HCEC 1CT (cell line): Measurements from ENCODE around the gene MAP2K1.
"Not testable (repeated sequence)": the region's sequence is repeated elsewhere in the genome, so short reads cannot be mapped to it uniquely, and the experiment has no call there.

Source experiments
- DNase-seq: peaks from one replicate; pipeline ENCODE4 v3.0.0-alpha.2; 2017

Gene MAP2K1

DNA sequence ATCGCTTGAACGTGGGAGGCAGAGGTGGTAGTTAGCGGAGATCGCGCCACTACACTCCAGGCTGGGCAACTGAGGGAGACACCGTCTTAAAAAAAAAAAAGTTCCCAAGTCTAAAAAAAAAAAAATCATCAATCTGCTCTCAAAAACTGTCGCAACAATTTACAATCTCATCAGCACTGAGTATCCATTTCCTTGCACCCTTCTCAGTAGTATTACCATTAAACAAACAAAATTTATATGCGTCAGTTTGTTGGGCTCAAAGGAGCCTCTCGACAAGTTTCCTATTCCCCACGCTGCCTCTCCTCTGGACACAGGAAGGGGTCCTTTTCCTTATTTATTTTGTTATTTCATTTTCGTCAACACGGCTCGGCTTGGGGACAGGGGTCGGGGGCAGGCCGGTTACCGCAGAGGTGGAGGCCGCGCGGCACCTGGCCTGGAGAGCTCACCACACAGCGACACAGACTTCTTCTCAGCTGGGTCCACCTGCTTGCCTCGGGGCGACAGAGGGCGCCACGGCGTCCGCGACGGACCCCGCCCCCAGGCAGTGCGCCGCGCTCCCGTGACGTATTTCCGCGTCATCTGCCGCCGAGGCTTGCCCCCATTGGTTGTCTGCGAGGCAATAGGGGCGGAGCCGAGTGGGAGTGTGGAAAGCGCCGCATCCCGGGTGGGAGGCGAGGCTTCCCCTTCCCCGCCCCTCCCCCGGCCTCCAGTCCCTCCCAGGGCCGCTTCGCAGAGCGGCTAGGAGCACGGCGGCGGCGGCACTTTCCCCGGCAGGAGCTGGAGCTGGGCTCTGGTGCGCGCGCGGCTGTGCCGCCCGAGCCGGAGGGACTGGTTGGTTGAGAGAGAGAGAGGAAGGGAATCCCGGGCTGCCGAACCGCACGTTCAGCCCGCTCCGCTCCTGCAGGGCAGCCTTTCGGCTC, at the start of gene MAP2K1:
Gene MAP2K1 (plus strand): TSS at position 709 of the 920 bp plus-strand sequence. CDS start 436 bp downstream, outside the sequence.
- DNase-seq = peak; percentile 96

DNA sequence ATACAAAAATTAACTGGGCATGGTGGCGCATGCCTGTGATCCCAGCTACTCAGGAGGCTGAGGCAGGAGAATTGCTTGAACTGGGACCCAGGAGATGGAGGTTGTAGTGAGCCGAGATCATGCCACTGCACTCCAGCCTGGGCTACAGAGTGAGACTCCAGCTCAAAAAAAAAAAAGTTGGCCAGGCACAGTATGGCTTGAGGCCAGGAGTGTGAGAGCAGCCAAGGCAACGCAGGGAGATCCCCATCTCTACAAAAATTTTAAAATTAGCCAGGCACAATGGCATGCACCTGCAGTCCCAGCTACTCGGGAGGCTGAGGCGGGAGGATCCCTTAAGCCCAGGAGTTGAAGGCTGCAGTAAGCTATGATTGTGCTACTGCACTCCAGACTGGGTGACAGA, 38.2 kb upstream of the MAP2K1 start:
- DNase-seq = not testable (repeated sequence)

DNA sequence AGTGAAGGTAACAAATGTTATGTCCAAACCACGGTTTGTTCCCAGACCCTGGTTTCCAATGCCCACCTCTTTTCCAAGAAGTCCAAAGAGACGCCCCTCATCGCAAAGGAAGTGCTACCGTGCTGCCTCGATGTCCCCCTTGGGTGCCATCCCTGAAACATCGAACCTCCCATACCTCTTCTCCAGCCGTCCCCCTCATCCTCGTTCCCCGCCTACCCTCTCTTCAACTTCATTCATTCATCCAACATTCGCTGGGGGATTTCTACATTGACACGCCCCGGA, 30.7 kb upstream of the MAP2K1 start:
- no peak for DNase-seq

DNA sequence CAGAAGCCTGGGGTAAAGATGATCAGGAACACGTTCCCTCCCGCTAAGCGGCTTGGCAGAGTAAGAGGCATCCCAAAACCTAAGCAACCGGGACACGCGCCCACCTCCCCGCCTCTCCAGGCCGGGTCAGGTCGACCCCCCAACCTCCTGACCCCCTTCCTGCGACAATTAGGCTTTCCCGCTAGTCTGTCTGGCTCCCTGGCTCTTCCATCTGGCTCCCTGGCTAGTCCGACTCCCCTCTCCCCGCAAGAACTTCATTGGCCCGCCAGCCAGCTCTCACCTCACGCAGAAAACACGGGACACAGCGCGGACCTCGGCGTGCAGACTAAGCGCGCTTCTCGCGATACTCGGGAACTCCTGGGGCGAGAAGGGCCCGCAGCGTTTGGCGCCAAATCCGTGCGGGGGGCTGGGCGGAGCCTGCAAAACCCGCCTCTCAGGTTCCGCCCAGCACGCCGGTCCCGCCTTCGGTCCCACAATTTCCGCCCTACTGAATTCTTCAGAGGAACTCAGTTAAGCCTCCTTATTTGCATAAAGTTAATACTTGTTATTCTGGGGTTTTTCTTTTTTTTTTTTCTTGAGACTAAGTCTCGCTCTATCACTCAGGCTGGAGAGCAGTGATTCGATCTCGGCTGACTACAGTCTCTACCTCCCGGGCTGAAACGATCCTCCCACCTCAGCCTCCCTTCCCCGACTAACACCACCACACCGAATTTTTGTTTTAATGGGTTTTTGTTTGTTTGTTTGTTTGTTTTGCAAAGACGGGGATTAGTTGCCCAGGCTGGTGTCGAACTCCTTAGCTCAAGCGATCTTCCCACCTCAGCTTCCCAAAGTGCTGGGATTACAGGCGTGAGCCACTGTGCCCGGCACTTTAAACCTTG, 30.1 kb upstream of the MAP2K1 start, which contains the start of gene TIPIN:
Gene TIPIN (minus strand): TSS at position 327 of the 878 bp plus-strand sequence. CDS start 3,738 bp downstream, outside the sequence.
- DNase-seq = peak; percentile 96

DNA sequence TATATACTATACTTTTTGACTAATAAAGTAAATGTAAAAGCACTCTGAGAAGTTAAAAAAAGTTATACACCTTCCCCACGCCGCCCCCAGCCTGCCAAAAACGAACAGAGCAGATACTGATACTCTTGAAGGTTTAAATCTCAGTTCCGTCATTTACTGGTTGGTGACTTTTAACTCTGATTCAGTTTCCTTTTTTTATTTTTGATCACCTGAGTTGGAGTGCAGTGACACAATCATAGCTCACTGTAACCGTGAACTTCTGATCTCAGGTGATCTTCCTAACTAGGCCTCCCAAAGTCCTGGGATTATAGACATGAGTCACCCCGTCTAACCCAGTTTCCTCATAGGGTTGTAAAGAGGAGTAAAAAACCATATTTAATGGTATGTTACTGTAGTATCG, 27.0 kb upstream of the MAP2K1 start:
- DNase-seq = no peak

DNA sequence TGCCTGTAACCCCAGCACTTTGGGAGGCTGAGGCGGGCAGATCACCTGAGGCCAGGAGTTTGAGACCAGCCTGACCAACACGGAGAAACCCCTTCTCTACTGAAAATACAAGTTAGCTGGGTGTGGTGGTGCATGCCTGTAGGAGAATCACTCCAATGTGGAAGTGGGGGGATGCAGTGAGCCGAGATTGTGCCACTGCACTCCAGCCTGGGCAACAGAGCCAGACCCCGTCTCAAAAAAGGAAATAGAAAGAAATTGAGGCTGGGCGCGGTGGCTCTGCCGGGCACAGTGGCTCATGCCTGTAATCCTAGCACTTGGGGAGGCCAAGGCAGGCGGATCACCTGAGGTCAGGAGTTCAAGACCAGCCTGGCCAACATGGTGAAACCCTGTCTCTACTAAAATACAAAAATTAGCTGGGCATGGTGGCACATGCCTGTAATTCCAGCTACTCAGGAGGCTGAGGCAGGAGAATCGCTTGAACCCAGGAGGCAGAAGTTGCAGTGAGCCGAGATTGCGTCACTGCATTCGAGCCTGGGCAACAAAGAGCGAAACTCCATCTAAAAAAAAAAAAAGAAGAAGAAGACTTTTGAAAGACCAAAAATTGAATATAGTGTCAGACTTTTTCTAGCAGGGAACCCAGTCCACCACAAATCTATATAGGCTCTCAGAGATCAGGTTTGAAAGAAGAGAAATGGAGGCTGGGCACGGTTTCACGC, 24.8 kb upstream of the MAP2K1 start:
- DNase-seq = not testable (repeated sequence)

DNA sequence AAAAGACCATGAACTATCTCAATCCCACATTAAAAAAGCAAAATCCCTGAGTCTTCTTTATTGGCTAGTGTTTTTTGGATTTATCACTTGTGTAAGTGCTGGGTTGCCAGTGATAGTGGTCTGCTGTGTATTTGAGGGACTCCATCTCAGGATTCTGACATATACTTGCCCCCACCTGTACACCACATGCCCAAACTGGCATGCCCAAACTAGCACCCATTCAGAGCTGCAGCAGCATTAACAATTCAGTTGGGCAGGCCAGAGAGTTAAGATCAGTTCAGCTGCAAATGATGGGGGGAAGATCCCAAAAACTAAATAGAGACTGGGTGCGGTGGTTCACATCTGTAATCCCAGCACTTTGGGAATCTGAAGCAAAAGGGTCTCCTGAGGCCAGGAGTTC, 23.9 kb upstream of the MAP2K1 start:
- no peak for DNase-seq

DNA sequence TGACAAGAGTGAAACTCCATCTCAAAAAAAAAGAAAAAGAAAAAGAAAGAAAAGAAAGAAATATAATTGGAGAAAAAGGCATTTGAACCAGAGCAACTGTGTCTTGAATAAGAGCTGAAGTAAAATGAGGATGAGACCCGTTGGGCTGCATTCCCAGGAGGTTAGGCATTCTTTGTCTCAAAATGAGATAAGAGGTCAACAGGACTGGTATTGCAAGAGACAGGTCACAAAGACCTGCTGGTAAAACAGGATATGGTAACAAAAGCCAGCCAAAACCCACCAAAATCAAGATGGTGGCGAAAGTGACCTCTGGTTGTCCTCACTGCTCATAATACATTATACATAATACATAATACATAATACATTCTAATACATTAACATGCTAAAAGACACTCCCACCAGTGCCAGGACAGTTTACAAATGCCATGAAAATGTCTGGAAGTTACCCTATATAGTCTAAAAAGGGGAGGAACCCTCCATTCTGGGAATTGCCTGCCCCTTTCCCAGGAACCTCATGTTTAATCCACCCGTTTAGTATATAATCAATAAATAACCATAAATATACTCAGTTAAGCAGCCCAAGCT, 21.7 kb upstream of the MAP2K1 start:
- DNase-seq = no peak

DNA sequence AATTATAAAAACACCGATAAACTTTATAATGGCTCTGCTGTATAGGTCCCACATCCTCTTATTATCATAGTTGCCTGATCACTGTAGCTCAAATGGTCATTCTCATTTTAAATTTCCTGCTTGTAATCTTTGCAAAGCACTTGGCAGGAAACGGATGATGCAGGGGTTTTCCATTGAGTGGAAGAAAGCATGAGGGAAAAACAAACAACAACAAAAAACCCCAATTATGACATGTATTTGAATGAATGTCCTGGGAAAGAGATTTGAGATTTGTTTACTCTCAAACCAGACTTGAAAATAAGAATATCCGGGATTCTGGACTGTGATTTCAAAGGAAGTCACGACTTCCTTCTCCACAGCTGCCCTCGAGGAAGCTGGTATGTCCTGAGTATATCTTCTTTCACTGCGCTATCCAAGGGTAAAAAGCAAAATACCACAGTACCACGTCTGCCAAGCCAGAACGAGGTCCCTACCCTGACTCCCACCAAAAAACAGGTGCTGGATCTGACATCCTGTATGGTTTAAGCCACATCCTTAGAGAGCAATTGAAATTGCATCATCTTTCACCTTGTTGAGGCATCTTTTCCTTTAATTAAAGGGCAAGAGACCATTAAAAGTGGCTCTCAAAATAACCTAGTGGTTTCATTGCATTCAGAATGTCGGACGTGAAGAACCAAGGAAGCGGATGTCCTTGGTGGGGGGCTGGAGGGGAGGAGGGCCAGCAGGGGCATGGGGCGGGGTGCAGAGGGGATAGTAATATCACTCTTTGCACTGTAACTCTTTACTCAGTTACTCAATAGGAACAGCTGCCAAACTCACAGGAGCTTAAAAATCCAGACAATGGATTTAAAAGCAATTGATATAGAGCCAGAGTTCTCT, 16.7 kb upstream of the MAP2K1 start:
- DNase-seq = no peak

DNA sequence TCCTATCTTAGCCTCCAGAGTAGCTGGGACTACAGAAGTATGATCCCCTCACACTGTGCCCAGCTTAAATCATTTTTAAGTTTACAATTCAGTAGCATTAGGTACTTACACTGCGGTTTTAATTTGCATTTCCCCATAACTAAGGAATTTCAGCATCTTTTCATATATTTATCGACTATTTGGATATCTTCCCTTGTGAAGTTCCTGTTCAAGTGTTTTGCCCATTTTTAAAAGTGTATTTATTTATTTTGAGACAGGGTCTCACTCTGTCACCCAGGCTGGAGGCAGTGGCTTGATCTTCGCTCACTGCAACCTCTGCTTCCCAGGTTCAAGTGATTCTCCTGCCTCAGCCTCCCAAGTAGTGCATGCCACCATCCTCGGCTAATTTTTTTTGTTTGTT, 12.5 kb upstream of the MAP2K1 start:
- no peak for DNase-seq

DNA sequence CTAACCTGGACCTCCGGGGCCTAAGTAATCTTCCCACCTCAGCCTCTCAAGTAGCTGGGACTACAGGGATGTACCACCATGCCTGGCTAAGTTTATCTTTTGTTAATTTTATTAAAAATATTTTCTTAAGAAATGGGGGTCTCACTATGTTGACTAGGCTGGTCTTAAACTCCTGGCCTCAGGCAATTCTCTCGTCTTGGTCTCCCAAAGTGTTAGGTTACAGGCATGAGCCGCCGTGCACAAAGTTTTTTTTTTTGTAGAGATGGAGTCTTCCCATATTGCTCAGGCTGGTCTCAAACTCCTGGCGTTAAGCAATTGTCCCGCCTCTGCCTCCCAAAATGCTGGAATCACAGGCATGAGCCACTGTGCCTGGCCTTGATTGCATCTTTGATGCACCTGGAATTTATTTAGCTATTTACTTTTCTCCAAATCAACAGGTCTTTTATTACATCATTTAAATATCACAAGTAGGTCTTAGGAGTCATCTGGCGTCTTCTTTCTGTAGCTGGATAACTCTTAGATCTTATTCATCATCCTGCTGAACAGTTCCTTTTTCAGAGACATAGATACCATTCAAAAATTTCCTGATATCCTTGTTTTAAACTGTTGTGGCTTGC, 7.8 kb upstream of the MAP2K1 start:
- no peak for DNase-seq

DNA sequence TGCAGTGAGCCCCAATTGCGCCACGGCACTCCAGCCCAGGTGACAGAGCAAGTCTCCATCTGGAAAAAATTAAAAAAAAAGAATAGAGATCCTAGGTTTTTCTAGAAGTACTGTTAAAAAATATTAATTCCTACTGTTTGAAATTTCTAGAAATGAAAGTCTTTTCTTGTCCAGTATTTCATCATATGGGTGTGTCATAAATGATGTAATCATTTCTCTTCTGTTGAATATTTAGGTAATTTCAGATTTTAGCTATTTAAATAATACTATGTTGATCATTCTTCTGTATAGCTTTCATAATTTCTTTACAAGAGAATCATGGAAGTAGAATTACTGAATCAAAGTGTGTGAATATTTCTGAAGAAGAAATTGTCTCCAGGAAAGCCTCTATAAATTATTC, 5.3 kb upstream of the MAP2K1 start:
- DNase-seq = not testable (repeated sequence)

DNA sequence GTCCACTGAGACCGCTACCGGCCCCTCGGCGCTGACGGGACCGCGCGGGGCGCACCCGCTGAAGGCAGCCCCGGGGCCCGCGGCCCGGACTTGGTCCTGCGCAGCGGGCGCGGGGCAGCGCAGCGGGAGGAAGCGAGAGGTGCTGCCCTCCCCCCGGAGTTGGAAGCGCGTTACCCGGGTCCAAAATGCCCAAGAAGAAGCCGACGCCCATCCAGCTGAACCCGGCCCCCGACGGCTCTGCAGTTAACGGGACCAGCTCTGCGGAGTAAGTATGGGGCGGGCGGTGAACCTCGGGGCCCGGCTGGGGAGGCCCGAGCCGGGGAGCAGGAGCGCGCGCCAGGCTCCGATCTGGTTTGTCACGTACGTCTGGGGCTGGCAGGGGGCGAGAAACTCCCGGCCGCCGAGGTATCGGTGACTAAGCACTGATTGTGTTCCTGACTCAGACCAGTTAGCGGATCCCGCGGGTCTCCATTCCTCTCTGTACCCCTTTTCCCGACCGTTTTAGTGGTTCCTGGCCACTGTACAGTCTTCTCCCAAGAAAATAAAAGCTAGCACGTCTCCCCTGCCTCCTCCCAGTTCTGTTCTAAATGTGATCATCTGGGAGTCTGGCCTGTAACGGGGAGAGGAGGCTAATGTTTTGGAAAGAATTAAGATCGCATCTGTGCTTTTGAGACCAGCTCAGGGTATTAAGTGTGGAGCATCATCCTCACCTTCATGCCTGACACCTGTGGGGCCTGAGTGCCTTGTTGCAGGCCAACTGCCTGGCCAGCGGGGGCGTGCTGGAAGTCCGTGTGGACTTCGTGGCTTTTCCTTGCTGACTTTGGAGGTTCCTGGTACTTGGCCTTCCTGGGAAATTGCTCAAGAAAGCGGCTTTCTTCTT, 691 bp downstream of the MAP2K1 start:
- DNase-seq = peak; percentile 76

DNA sequence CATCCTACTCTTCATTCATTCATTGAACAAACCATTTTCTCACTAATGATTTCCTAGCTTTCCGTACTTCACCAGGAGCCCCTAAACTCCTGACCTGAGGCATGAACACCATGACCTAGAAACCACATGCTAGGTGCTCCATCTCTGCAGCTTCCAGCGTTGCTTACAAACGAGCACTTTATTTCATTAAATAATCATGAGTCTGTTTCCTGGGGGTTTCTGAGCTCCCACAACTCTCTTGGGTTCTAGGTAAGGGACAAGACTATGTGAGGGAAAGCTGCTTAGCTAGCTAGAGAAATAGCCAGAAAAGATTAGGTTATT, 1.3 kb downstream of the MAP2K1 start:
- no peak for DNase-seq

DNA sequence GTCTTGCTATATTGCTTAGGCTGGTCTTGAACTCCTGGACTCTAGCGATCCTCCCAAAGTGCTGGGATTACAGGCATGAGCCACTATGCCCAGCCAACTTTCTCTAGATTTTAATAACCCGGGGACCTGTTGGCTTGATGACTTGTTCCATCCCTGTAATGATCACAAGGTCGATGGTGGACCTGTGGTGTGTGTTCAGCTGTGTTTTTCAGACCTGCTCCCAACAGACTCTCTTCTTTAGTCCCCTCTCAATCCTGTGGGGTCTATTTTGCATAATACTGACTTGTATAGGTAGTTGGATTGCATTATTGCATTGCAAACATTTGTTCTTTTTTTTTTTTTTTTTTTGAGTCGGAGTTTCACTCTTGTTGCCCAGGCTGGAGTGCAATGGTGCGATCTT, 1.9 kb downstream of the MAP2K1 start:
- DNase-seq = no peak

DNA sequence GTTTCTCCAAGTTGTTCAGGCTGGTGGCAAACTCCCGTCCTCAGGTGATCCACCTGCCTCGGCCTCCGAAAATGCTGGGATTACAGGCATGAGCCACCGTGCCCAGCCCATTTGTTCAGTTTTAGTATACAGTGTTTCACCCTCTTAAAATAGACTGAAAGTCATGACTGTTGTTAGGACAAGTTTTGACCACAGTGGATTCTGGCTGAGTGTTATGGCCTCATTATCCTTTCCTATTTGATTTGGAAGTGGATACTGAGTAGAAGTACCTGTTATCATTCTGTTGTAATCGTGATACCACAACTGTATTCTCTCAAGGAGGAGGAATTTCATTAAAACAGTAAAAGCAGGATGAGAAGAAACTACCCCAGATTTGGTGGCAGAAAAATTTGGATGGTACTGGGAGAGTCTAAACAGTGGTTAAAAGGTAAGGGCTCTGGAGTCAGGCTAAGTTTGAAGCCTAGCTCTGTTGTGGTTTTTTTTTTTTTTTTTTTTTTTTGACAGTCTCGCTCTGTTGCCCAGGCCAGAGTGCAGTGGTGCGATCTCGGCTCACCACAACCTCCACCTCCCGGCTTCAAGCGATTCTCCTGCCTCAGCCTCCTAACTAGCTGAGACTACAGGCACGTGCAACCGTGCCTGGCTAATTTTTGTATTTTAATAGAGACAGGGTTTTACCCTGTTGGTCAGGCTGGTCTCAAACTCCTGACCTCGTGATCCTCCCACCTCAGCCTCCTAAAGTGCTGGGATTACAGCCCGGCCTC, 2.6 kb downstream of the MAP2K1 start:
- DNase-seq = no peak

DNA sequence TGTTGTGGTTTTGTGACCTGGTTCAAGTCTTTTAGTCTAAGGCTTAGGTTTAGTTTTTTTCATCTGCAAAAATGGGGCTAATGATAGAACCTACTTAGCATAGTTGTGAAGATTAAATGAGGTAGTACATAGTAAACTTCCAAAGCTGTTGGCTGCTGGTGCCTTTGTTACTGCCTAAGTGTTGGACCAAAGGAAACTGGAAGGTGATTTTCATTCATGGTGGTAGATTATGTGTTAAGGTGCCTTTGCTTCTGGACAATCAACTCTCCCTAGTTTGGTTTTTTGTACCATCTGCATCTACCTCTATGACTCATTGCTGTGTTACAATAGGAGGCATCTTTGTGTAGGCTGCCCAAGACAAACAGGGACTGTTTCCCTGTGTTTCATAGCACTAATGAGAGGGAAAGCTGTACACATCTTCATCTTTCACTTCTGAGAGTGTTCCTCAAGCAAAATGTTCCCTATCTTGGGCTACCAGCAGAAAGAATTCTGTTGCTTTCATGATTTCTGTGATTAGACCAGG, 3.2 kb downstream of the MAP2K1 start:
- peak; percentile 14 for DNase-seq

DNA sequence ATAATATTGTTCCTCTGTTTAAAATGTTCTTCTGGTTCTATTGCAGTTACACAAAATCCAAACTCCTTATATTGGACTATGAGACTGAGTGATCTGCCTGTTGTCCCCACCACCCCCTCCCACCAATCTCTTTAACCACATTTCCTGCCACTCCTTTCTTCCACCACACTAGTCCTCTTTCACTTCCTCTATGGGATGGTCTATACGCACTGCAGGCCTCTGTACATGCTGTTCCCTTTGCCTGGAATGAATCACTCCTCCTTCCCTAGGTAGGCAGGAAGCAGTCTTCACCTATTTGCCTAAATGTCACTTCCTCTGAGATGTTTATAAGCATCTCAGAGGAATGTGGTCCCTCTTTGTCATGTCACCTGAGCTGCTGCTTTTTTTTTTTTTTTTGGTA, 4.0 kb downstream of the MAP2K1 start:
- peak; percentile 19 for DNase-seq

DNA sequence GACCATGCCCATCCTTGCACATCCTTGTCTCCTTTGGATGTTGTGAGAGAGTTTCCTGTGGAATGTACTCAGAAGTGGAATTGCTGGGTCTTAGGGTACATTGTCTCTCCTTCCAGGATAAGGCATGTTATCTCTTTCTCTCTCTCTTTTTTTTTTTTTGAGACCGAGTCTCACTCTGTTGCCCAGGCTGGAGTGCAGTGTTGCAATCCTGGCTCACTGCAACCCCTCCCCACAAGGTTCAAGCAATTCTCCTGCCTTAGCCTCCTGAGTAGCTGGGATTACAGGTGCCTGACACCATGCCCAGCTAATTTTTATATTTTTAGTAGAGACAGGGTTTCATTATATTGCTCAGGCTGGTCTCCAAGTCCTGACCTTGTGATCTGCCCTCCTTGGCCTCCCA, 6.3 kb downstream of the MAP2K1 start:
- not testable (repeated sequence) for DNase-seq
